ENCODE measurements around the gene RPAP3. TPM values are rescaled to one million over a fixed set of nuclear protein-coding genes. Genes with fewer than 3 reads are reported as not detected.

RPAP3 gene
- total and polyA plus RNA-seq, 5 donors from 2014 or later, result 31.5 to 40.2 (median 33.0) TPM

DNA sequence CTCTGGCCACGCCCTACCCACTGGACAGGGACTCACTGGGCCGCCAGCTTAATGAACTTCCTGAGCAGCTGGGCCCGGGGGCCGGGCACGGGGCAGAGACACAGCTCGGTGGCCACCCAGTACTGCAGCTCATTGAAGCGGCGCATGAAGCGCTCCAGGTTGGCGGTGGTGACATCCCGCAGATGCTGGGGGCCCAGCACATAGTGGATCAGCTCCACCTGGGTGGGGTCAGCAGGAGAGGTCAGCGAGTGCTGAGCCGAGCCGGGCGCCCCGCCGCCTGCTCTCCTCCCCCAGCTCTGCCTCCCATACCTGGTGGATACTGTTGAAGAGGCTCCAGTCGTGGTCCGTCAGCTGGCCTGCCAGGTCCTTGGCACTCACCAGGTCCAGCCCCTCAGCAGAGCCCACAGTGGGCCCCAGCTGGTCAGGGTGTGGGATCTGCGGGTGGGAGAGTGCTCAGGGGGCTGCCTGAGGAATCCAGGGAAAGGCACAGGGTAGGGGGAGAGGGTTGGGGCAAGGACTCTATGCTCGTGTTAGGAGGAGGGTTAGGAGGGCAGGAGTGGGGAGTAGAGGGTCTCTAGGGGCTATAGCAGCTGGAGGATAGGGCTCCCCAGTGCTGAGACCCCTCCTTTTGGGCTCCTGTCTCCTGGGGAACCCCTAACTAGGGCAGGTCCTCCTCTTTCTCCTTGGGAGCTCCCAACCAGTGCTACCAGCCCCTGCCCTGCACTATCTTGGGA lies 34.9 kb upstream of the RPAP3 start:
- H3K36me3 Mint-ChIP-seq, result no peaks in the 10 kb centered on the region
- Histone ChIP-seq H3K27ac (ENCODE audit: insufficient read depth, low read length, poor library complexity, severe bottlenecking) (no peak overlapping the region), H3K4me1 (ENCODE audit: control insufficient read depth, insufficient read depth, low read length, poor library complexity, severe bottlenecking) (peaks cover 16% of the 10 kb centered on the region), H3K9me3 (ENCODE audit: control insufficient read depth in 2 of 2, low read length in 2 of 2) (no peaks in the 10 kb centered on the region), H3K4me3 (ENCODE audit: low read depth, low read length) (no peak overlapping the region), H3K27me3 (ENCODE audit: control insufficient read depth, insufficient read depth, low read length) (no peaks in the 10 kb centered on the region), H3K36me3 (ENCODE audit: control insufficient read depth, insufficient read depth, low read length) (no peaks in the 10 kb centered on the region)
- H3K4me3 Mint-ChIP-seq, result peak overlapping the region in 3 of 4 donors; percentile 23 to 57 (median 42)
- ATAC-seq (ENCODE audit: low read depth in 2 of 2) (no peak), DNase-seq (no peak)
- peaks cover 0 to 45% (median 8%) of the 10 kb centered on the region in 4 donors for H3K4me1 Mint-ChIP-seq
- H3K9me3 Mint-ChIP-seq, result no peaks in the 10 kb centered on the region
- H3K27ac Mint-ChIP-seq, result peak overlapping the region in 2 of 3 donors; percentile 67 to 72
- H3K27me3 Mint-ChIP-seq, result peaks cover 6% of the 10 kb centered on the region

- Histone ChIP-seq H3K27me3 (ENCODE audit: control insufficient read depth, insufficient read depth, low read length) (no peaks in the 10 kb centered on the region), H3K4me3 (ENCODE audit: low read depth, low read length) (no peak overlapping the region), H3K4me1 (ENCODE audit: control insufficient read depth, insufficient read depth, low read length, poor library complexity, severe bottlenecking) (peaks cover 16% of the 10 kb centered on the region), H3K36me3 (ENCODE audit: control insufficient read depth, insufficient read depth, low read length) (no peaks in the 10 kb centered on the region), H3K27ac (ENCODE audit: insufficient read depth, low read length, poor library complexity, severe bottlenecking) (no peak overlapping the region), H3K9me3 (ENCODE audit: control insufficient read depth in 2 of 2, low read length in 2 of 2) (no peaks in the 10 kb centered on the region)
- H3K4me3 Mint-ChIP-seq, result no peak overlapping the region
- H3K9me3 Mint-ChIP-seq, result no peaks in the 10 kb centered on the region
- H3K27ac Mint-ChIP-seq, result peak overlapping the region in 1 of 3 donors; percentile 67
- H3K27me3 Mint-ChIP-seq, result peaks cover 2% of the 10 kb centered on the region
- DNase-seq (no peak), ATAC-seq (ENCODE audit: low read depth in 2 of 2) (no peak)
- peaks cover 0 to 45% (median 8%) of the 10 kb centered on the region in 4 donors for H3K4me1 Mint-ChIP-seq
- H3K36me3 Mint-ChIP-seq, result no peaks in the 10 kb centered on the region
Observed at GRCh38 chr12:47739979-47740378, 34.1 kb upstream of the RPAP3 start.

DNA sequence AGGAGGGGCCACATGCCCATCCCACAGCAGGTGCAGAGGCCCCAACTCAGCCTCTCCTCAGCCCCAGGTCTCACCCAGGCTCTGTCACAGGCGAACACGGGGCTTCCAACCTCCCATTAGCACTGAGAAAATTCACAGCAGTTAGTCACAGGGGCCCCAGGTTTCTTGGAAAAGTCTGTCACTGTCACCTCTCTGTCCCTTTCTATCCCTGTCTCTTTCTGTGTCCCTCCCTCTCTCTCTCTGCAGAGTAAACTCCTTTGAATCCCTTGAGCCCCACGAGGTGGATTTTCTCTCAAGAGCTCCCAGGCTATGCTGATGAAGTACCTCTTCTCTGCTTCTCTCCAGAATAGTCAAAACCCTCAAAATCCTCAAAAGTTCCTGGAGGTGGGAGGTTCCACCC lies 33.5 kb upstream of the RPAP3 start:
- peak overlapping the region in 2 of 3 donors; percentile 35 to 84 for H3K27ac Mint-ChIP-seq
- Histone ChIP-seq H3K27ac (ENCODE audit: insufficient read depth, low read length, poor library complexity, severe bottlenecking) (no peak overlapping the region), H3K27me3 (ENCODE audit: control insufficient read depth, insufficient read depth, low read length) (no peaks in the 10 kb centered on the region), H3K9me3 (ENCODE audit: control insufficient read depth in 2 of 2, low read length in 2 of 2) (no peaks in the 10 kb centered on the region), H3K36me3 (ENCODE audit: control insufficient read depth, insufficient read depth, low read length) (no peaks in the 10 kb centered on the region), H3K4me1 (ENCODE audit: control insufficient read depth, insufficient read depth, low read length, poor library complexity, severe bottlenecking) (peaks cover 16% of the 10 kb centered on the region), H3K4me3 (ENCODE audit: low read depth, low read length) (no peak overlapping the region)
- no peak for ATAC-seq (ENCODE audit: low read depth in 2 of 2)
- H3K36me3 Mint-ChIP-seq, result no peaks in the 10 kb centered on the region
- peaks cover 0 to 45% (median 8%) of the 10 kb centered on the region in 4 donors for H3K4me1 Mint-ChIP-seq
- H3K9me3 Mint-ChIP-seq, result no peaks in the 10 kb centered on the region
- no peak overlapping the region for H3K4me3 Mint-ChIP-seq
- no peaks in the 10 kb centered on the region for H3K27me3 Mint-ChIP-seq
- no peak for DNase-seq

DNA sequence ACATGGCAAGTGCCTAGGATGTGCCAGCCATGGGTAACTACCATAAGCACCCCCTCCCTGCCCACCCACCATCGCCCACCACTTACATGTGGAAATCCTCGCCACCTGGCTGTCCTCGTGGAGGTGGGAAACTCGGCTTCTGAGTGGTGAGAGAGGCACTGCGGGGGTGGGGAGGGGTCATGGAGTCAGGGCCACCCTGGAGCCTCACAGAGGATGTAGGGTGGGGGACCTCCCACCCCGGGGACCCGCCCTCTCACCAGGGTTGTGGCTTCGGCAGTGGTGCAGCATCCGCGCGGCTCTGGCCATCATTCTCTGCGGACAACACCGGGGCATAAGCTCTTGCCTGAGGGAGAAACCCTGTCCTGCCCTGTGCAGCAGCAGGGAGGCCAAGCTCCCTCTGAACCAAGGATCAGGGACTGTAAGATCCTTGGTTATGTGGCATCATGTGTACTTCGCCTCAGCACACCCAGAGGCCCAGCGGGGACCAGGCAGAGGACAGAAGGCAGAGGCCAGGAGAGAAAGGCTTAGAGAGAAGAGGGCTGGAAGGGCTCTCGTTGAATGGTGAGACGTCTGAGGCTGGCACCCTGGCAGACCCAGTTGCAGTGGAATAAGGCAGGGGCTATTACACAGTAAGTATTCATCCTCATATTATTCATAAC lies 32.2 kb upstream of the RPAP3 start:
- DNase-seq, result no peak
- Histone ChIP-seq H3K4me3 (ENCODE audit: low read depth, low read length) (no peak overlapping the region), H3K27ac (ENCODE audit: insufficient read depth, low read length, poor library complexity, severe bottlenecking) (no peak overlapping the region), H3K27me3 (ENCODE audit: control insufficient read depth, insufficient read depth, low read length) (no peaks in the 10 kb centered on the region), H3K4me1 (ENCODE audit: control insufficient read depth, insufficient read depth, low read length, poor library complexity, severe bottlenecking) (peaks cover 16% of the 10 kb centered on the region), H3K36me3 (ENCODE audit: control insufficient read depth, insufficient read depth, low read length) (no peaks in the 10 kb centered on the region), H3K9me3 (ENCODE audit: control insufficient read depth in 2 of 2, low read length in 2 of 2) (no peaks in the 10 kb centered on the region)
- Mint-ChIP-seq H3K27me3 (no peaks in the 10 kb centered on the region), H3K9me3 (no peaks in the 10 kb centered on the region), H3K4me1 (peaks cover 0 to 36% (median 7%) of the 10 kb centered on the region in 4 donors), H3K36me3 (no peaks in the 10 kb centered on the region), H3K27ac (peak overlapping the region in 1 of 3 donors; percentile 16), H3K4me3 (no peak overlapping the region)
- ATAC-seq (ENCODE audit: low read depth in 2 of 2), result no peak

DNA sequence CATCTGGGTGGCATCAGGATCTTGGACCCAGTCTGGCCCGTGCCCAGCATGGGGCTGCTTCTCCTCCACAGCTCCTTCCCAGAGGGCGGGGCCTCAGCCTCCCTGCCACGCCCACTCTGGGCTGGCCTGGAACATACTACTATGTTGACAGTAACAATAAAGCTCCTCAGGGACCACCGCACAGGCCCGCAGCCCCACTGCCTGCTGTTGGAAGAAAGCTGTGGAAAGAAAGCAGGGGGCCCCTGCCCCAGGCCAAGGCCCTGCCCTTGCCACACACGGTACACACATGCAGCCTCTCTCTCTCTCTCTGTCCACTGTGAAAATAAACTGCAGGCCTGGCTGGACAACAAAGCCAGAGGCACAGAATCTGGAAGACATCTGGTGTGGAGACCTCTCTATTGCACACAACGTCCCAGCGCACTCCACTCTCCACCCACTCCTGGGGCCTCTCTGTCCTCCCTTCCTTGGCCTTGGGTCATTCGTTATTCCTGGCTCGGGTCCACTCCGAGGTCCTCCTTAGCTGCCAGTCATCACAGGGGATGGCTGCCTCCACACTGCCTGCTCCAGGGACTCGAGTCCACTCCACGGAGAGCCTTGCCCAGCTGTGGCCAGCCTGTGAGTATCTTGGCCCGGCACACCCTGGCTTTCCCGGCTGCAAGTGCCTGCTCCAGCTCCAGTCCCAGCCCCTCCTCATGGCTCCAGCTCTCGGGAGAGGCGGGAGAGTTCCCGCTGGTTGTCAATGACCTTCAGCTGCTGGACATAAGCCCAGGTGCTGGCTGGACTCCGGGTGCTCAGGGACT lies 31.2 kb upstream of the RPAP3 start:
- peaks cover 0 to 30% (median 5%) of the 10 kb centered on the region in 4 donors for H3K4me1 Mint-ChIP-seq
- no peak overlapping the region for H3K27ac Mint-ChIP-seq

GRCh38 chr12:47736216-47736615 lies 30.4 kb upstream of the RPAP3 start:
- no peaks in the 10 kb centered on the region for H3K27me3 ChIP-seq (ENCODE audit: control insufficient read depth, insufficient read depth, low read length)

More for the DNA sequence above, 31.2 kb upstream of the RPAP3 start:
- Mint-ChIP-seq H3K4me3 (no peak overlapping the region), H3K9me3 (no peaks in the 10 kb centered on the region), H3K27me3 (no peaks in the 10 kb centered on the region), H3K36me3 (no peaks in the 10 kb centered on the region)
- no peak overlapping the region for H3K27ac ChIP-seq (ENCODE audit: insufficient read depth, low read length, poor library complexity, severe bottlenecking)
- H3K4me3 ChIP-seq (ENCODE audit: low read depth, low read length), result no peak overlapping the region
- no peaks in the 10 kb centered on the region for H3K9me3 ChIP-seq (ENCODE audit: control insufficient read depth in 2 of 2, low read length in 2 of 2)
- no peaks in the 10 kb centered on the region for H3K27me3 ChIP-seq (ENCODE audit: control insufficient read depth, insufficient read depth, low read length)
- DNase-seq (no peak), ATAC-seq (ENCODE audit: low read depth in 2 of 2) (no peak)
- peaks cover 16% of the 10 kb centered on the region for H3K4me1 ChIP-seq (ENCODE audit: control insufficient read depth, insufficient read depth, low read length, poor library complexity, severe bottlenecking)
- no peaks in the 10 kb centered on the region for H3K36me3 ChIP-seq (ENCODE audit: control insufficient read depth, insufficient read depth, low read length)

DNA sequence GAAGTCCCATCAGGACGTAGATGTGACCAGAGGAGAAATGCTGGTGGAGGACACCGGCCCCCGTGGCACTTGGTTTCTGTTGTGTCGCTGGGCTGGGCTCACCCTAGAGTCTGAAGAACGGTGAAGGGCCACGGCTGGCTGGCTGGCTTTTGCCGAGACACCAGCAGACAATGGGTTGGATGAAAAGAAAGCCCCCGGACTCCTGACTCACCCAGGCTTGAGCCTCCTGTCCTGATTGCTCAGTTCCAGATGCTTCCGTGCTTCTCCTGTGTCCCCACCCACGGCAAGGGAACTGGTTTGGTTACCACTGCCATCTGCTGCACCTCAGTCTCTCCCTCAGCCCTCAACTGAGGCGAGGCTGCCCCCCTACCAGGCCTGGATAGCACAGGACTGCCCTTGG lies 29.8 kb upstream of the RPAP3 start:
- Mint-ChIP-seq H3K27me3 (no peaks in the 10 kb centered on the region), H3K27ac (no peak overlapping the region), H3K4me3 (no peak overlapping the region), H3K9me3 (no peaks in the 10 kb centered on the region), H3K4me1 (peaks cover 0 to 17% (median 2%) of the 10 kb centered on the region in 4 donors), H3K36me3 (no peaks in the 10 kb centered on the region)
- Histone ChIP-seq H3K9me3 (ENCODE audit: control insufficient read depth in 2 of 2, low read length in 2 of 2) (no peaks in the 10 kb centered on the region), H3K4me1 (ENCODE audit: control insufficient read depth, insufficient read depth, low read length, poor library complexity, severe bottlenecking) (peaks cover 4% of the 10 kb centered on the region), H3K36me3 (ENCODE audit: control insufficient read depth, insufficient read depth, low read length) (no peaks in the 10 kb centered on the region), H3K4me3 (ENCODE audit: low read depth, low read length) (no peak overlapping the region), H3K27me3 (ENCODE audit: control insufficient read depth, insufficient read depth, low read length) (no peaks in the 10 kb centered on the region), H3K27ac (ENCODE audit: insufficient read depth, low read length, poor library complexity, severe bottlenecking) (no peak overlapping the region)
- no peak for ATAC-seq (ENCODE audit: low read depth in 2 of 2)
- no peak for DNase-seq

More at GRCh38 chr12:47736216-47736615, 30.4 kb upstream of the RPAP3 start:
- H3K27ac ChIP-seq (ENCODE audit: insufficient read depth, low read length, poor library complexity, severe bottlenecking), result no peak overlapping the region
- no peak overlapping the region for H3K4me3 ChIP-seq (ENCODE audit: low read depth, low read length)
- no peaks in the 10 kb centered on the region for H3K36me3 ChIP-seq (ENCODE audit: control insufficient read depth, insufficient read depth, low read length)
- Mint-ChIP-seq H3K36me3 (no peaks in the 10 kb centered on the region), H3K9me3 (no peaks in the 10 kb centered on the region), H3K4me1 (peaks cover 0 to 22% (median 3%) of the 10 kb centered on the region in 4 donors), H3K27ac (no peak overlapping the region), H3K4me3 (no peak overlapping the region), H3K27me3 (no peaks in the 10 kb centered on the region)
- DNase-seq, result no peak
- ATAC-seq (ENCODE audit: low read depth in 2 of 2), result no peak
- no peaks in the 10 kb centered on the region for H3K9me3 ChIP-seq (ENCODE audit: control insufficient read depth in 2 of 2, low read length in 2 of 2)
- peaks cover 9% of the 10 kb centered on the region for H3K4me1 ChIP-seq (ENCODE audit: control insufficient read depth, insufficient read depth, low read length, poor library complexity, severe bottlenecking)
